Fibroblast of lung (primary cell): ENCODE data around the gene ZNF436.

Experiments used
- EZH2 ChIP-seq: IDR thresholded peaks from 2 replicates; pipeline ENCODE4 v1.5.1; 2012; ENCODE audit warnings: low read length, control low read depth, mild to moderate bottlenecking; ENCODE audit errors: missing control alignments
- TF ChIP-seq, protein P1 (sequence below), 2 donors: IDR thresholded peaks in 1 of 2; conservative IDR thresholded peaks in 1 of 2; 1 replicate in 1 of 2; 2 replicates in 1 of 2; pipeline ENCODE4 v1.5.1; 2011 to 2012; ENCODE audit warnings: low read length in 2 of 2, control low read depth in 1 of 2, inconsistent platforms in 1 of 2, low read depth in 1 of 2, mild to moderate bottlenecking in 1 of 2

DNA sequence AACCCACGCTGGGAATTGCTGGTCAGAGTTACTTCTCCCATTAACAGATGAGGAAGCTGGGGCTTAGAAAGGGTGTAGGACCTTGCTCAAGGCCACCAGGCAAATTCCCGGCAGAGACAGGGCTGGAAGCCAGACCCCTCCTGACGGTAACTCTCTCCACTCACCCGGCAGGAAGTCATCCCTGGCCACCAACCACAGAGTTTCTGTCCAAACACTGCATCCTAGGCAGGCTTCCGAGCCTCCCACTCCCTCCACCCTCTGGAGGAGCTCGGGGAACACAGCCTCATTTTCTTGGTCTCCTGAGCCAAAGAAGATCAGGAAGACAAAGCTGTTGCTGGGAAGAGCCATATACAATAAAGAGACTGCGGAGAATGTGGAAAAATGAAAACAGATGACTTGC lies 25.0 kb upstream of the ZNF436 start:
- TF ChIP-seq, protein P1, sequence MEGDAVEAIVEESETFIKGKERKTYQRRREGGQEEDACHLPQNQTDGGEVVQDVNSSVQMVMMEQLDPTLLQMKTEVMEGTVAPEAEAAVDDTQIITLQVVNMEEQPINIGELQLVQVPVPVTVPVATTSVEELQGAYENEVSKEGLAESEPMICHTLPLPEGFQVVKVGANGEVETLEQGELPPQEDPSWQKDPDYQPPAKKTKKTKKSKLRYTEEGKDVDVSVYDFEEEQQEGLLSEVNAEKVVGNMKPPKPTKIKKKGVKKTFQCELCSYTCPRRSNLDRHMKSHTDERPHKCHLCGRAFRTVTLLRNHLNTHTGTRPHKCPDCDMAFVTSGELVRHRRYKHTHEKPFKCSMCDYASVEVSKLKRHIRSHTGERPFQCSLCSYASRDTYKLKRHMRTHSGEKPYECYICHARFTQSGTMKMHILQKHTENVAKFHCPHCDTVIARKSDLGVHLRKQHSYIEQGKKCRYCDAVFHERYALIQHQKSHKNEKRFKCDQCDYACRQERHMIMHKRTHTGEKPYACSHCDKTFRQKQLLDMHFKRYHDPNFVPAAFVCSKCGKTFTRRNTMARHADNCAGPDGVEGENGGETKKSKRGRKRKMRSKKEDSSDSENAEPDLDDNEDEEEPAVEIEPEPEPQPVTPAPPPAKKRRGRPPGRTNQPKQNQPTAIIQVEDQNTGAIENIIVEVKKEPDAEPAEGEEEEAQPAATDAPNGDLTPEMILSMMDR (conservative IDR thresholded peaks at IDR 0.05 in 1 of 2, IDR thresholded peaks at IDR 0.05 in 1 of 2; ENCODE audit: low read depth in 1 of 2, low read length in 2 of 2): peak in 1 of 2 donors; percentile 14
- TF ChIP-seq EZH2: no peak
